Measurements from ENCODE around the gene DAGLA.

The DAGLA gene

DNA sequence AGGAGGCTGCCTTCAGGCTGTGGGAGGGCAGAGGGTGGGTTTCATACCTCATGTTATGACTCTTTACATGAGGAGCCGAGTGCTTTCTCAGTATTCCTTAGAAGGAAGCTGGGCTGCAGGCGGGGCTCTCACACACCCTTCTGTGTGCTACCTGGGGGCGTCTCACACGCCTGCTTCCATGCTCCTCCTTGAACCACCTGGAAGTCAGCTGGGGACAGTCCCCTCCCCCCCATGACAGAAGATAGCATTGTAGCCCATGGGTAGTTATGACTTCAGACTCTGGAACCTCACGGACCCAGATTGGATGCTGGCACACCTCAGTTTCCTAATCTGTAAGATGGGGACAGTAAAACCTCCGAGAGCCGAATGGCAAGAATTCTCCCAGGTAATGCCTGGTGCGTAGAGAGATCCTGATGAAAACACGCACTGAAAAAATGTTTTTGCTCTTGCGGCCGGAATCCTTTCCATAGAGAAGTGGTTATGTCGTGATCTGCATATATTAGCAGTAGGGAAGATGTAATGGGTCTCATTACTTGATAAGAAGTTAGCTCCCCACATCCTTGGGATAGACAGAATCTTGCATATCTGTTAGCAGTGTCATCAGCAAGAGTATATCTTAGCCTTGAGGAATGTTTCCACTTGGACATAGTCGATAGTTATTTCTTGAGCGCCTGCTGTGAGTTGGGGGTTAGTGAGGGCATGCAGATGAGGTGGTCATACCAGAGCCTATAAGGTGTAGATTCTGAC, 4.9 kb downstream of the DAGLA start:
- H3K4me2 ChIP-seq (ENCODE audit: insufficient read depth, low read length, poor library complexity, severe bottlenecking), result no peak overlapping the region
- H4K8ac ChIP-seq (ENCODE audit: low read depth, low read length), result no peak overlapping the region
- H2BK12ac ChIP-seq (ENCODE audit: low read length), result no peak overlapping the region
- H3K18ac ChIP-seq (ENCODE audit: low read length), result no peak overlapping the region
- H3K36me3 ChIP-seq (replicated peaks in 1 of 2; ENCODE audit: control insufficient read depth in 2 of 2, insufficient read depth in 2 of 2, low read length in 2 of 2), result no peaks in the 10 kb centered on the region
- H3K4ac ChIP-seq (ENCODE audit: low read length), result no peak overlapping the region
- H3K9me3 ChIP-seq (replicated peaks in 1 of 2; ENCODE audit: control insufficient read depth in 2 of 2, insufficient read depth in 1 of 2, low read depth in 1 of 2, low read length in 2 of 2), result peaks cover 0 to 1% of the 10 kb centered on the region in 2 donors
- H3K27ac ChIP-seq (replicated peaks; ENCODE audit: low read length), result no peak overlapping the region
- no CpG with 5 or more reads among the region's 14 CpGs for WGBS, 2 donors (ENCODE audit: extremely low coverage in 2 of 2, insufficient read length in 2 of 2, insufficient replicate concordance in 1 of 2)
- no peak overlapping the region for H3K23ac ChIP-seq (ENCODE audit: low read depth, low read length, poor library complexity)
- no peaks in the 10 kb centered on the region for H3K79me1 ChIP-seq (ENCODE audit: low read depth, low read length)
- H2AK5ac ChIP-seq (ENCODE audit: low read depth, low read length), result no peak overlapping the region
- H3K4me1 ChIP-seq (ENCODE audit: control insufficient read depth in 2 of 2, insufficient read depth in 1 of 2, low read depth in 1 of 2, low read length in 2 of 2), result peaks cover 8 to 9% of the 10 kb centered on the region in 2 donors
- no peak overlapping the region for H3K14ac ChIP-seq (ENCODE audit: low read length)
- H4K91ac ChIP-seq (ENCODE audit: low read depth, low read length, poor library complexity), result no peak overlapping the region
- no peak overlapping the region for H2BK120ac ChIP-seq (ENCODE audit: low read depth, low read length)
- no peak for DNase-seq (ENCODE audit: low spot score)
- H2BK15ac ChIP-seq (ENCODE audit: low read length), result no peak overlapping the region
- no peak overlapping the region for H2AFZ ChIP-seq (ENCODE audit: low read length)
- no peak overlapping the region for H3K4me3 ChIP-seq (ENCODE audit: low read length in 2 of 2)
- H3K9ac ChIP-seq (ENCODE audit: low read depth, low read length, poor library complexity), result no peak overlapping the region
- peaks cover 0 to 19% (median 6%) of the 10 kb centered on the region in 3 experiments for H3K27me3 ChIP-seq (ENCODE audit: control insufficient read depth in 3 of 3, insufficient read depth in 3 of 3, low read depth in 1 of 3, low read length in 3 of 3)
- no peak overlapping the region for H2BK5ac ChIP-seq (ENCODE audit: low read length)

GRCh38 chr11:61685617-61685967, 5.4 kb downstream of the DAGLA start:
- Histone ChIP-seq H3K9ac (ENCODE audit: low read depth, low read length, poor library complexity) (no peak overlapping the region), H3K27me3 (ENCODE audit: control insufficient read depth in 3 of 3, insufficient read depth in 3 of 3, low read depth in 1 of 3, low read length in 3 of 3) (peaks cover 0 to 19% (median 5%) of the 10 kb centered on the region in 3 experiments), H3K9me3 (replicated peaks in 1 of 2; ENCODE audit: control insufficient read depth in 2 of 2, insufficient read depth in 1 of 2, low read depth in 1 of 2, low read length in 2 of 2) (peaks cover 0 to 1% of the 10 kb centered on the region in 2 donors), H3K36me3 (replicated peaks in 1 of 2; ENCODE audit: control insufficient read depth in 2 of 2, insufficient read depth in 2 of 2, low read length in 2 of 2) (no peaks in the 10 kb centered on the region), H2AK5ac (ENCODE audit: low read depth, low read length) (no peak overlapping the region), H4K91ac (ENCODE audit: low read depth, low read length, poor library complexity) (no peak overlapping the region), H3K27ac (replicated peaks; ENCODE audit: low read length) (no peak overlapping the region), H2BK120ac (ENCODE audit: low read depth, low read length) (no peak overlapping the region), H4K8ac (ENCODE audit: low read depth, low read length) (no peak overlapping the region), H3K79me1 (ENCODE audit: low read depth, low read length) (no peaks in the 10 kb centered on the region), H2BK15ac (ENCODE audit: low read length) (no peak overlapping the region), H3K4me2 (ENCODE audit: insufficient read depth, low read length, poor library complexity, severe bottlenecking) (no peak overlapping the region), H3K4me1 (ENCODE audit: control insufficient read depth in 2 of 2, insufficient read depth in 1 of 2, low read depth in 1 of 2, low read length in 2 of 2) (peaks cover 7 to 10% of the 10 kb centered on the region in 2 donors), H3K4ac (ENCODE audit: low read length) (no peak overlapping the region), H3K18ac (ENCODE audit: low read length) (no peak overlapping the region), H2AFZ (ENCODE audit: low read length) (no peak overlapping the region), H3K4me3 (ENCODE audit: low read length in 2 of 2) (no peak overlapping the region), H3K23ac (ENCODE audit: low read depth, low read length, poor library complexity) (no peak overlapping the region), H3K14ac (ENCODE audit: low read length) (no peak overlapping the region), H2BK5ac (ENCODE audit: low read length) (no peak overlapping the region), H2BK12ac (ENCODE audit: low read length) (no peak overlapping the region)
- no peak for DNase-seq (ENCODE audit: low spot score)
- no CpG with 5 or more reads among the region's 9 CpGs for WGBS, 2 donors (ENCODE audit: extremely low coverage in 2 of 2, insufficient read length in 2 of 2, insufficient replicate concordance in 1 of 2)

DNA sequence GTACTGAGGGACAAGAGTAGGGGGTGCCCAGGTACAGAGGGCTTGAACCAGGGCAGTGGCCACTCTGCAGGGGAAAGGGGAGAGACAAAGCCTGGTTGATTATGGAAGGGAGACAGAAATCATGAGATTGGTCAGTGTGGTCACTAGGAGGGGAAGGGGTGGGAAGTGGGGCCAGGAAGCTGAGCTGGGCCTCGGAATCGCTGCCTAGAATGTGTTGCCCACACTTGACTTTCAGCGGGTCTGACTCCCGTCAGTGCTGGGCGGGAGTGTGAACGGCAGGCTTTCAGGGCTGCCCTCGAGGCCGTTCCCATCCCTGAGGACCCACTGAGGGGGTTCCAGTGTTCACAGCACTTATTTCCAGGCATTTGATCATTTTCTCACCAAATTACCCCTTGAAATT, 5.9 kb downstream of the DAGLA start:
- Histone ChIP-seq H3K18ac (ENCODE audit: low read length) (peak overlapping the region; percentile 29), H4K91ac (ENCODE audit: low read depth, low read length, poor library complexity) (no peak overlapping the region), H4K8ac (ENCODE audit: low read depth, low read length) (no peak overlapping the region), H2BK5ac (ENCODE audit: low read length) (no peak overlapping the region), H3K4me2 (ENCODE audit: insufficient read depth, low read length, poor library complexity, severe bottlenecking) (no peak overlapping the region), H2BK15ac (ENCODE audit: low read length) (no peak overlapping the region), H3K27me3 (ENCODE audit: control insufficient read depth in 3 of 3, insufficient read depth in 3 of 3, low read depth in 1 of 3, low read length in 3 of 3) (peaks cover 0 to 14% (median under 1%) of the 10 kb centered on the region in 3 experiments), H3K9ac (ENCODE audit: low read depth, low read length, poor library complexity) (peak overlapping the region; percentile 6), H2BK12ac (ENCODE audit: low read length) (no peak overlapping the region), H3K23ac (ENCODE audit: low read depth, low read length, poor library complexity) (no peak overlapping the region), H2BK120ac (ENCODE audit: low read depth, low read length) (no peak overlapping the region), H3K36me3 (replicated peaks in 1 of 2; ENCODE audit: control insufficient read depth in 2 of 2, insufficient read depth in 2 of 2, low read length in 2 of 2) (no peaks in the 10 kb centered on the region), H3K4me1 (ENCODE audit: control insufficient read depth in 2 of 2, insufficient read depth in 1 of 2, low read depth in 1 of 2, low read length in 2 of 2) (peaks cover 8 to 12% of the 10 kb centered on the region in 2 donors), H3K79me1 (ENCODE audit: low read depth, low read length) (no peaks in the 10 kb centered on the region), H2AFZ (ENCODE audit: low read length) (no peak overlapping the region), H3K4me3 (ENCODE audit: low read length in 2 of 2) (no peak overlapping the region), H2AK5ac (ENCODE audit: low read depth, low read length) (no peak overlapping the region), H3K14ac (ENCODE audit: low read length) (no peak overlapping the region), H3K27ac (replicated peaks; ENCODE audit: low read length) (no peak overlapping the region), H3K9me3 (replicated peaks in 1 of 2; ENCODE audit: control insufficient read depth in 2 of 2, insufficient read depth in 1 of 2, low read depth in 1 of 2, low read length in 2 of 2) (no peaks in the 10 kb centered on the region), H3K4ac (ENCODE audit: low read length) (no peak overlapping the region)
- no CpG with 5 or more reads among the region's 8 CpGs for WGBS, 2 donors (ENCODE audit: extremely low coverage in 2 of 2, insufficient read length in 2 of 2, insufficient replicate concordance in 1 of 2)
- DNase-seq (ENCODE audit: low spot score), result no peak

GRCh38 chr11:61686469-61686868, 6.3 kb downstream of the DAGLA start:
- DNase-seq (ENCODE audit: low spot score), result no peak
- Histone ChIP-seq H3K79me1 (ENCODE audit: low read depth, low read length) (no peaks in the 10 kb centered on the region), H3K9ac (ENCODE audit: low read depth, low read length, poor library complexity) (no peak overlapping the region), H3K27me3 (ENCODE audit: control insufficient read depth in 3 of 3, insufficient read depth in 3 of 3, low read depth in 1 of 3, low read length in 3 of 3) (peaks cover 0 to 10% (median 0%) of the 10 kb centered on the region in 3 experiments), H2BK15ac (ENCODE audit: low read length) (no peak overlapping the region), H3K18ac (ENCODE audit: low read length) (no peak overlapping the region), H3K14ac (ENCODE audit: low read length) (no peak overlapping the region), H3K36me3 (replicated peaks in 1 of 2; ENCODE audit: control insufficient read depth in 2 of 2, insufficient read depth in 2 of 2, low read length in 2 of 2) (no peaks in the 10 kb centered on the region), H3K4me2 (ENCODE audit: insufficient read depth, low read length, poor library complexity, severe bottlenecking) (no peak overlapping the region), H2BK120ac (ENCODE audit: low read depth, low read length) (no peak overlapping the region), H3K23ac (ENCODE audit: low read depth, low read length, poor library complexity) (no peak overlapping the region), H2AFZ (ENCODE audit: low read length) (no peak overlapping the region), H2AK5ac (ENCODE audit: low read depth, low read length) (no peak overlapping the region), H3K4me3 (ENCODE audit: low read length in 2 of 2) (no peak overlapping the region), H4K8ac (ENCODE audit: low read depth, low read length) (no peak overlapping the region), H2BK5ac (ENCODE audit: low read length) (no peak overlapping the region), H3K27ac (replicated peaks; ENCODE audit: low read length) (no peak overlapping the region), H3K9me3 (replicated peaks in 1 of 2; ENCODE audit: control insufficient read depth in 2 of 2, insufficient read depth in 1 of 2, low read depth in 1 of 2, low read length in 2 of 2) (no peaks in the 10 kb centered on the region), H2BK12ac (ENCODE audit: low read length) (no peak overlapping the region), H3K4me1 (ENCODE audit: control insufficient read depth in 2 of 2, insufficient read depth in 1 of 2, low read depth in 1 of 2, low read length in 2 of 2) (peaks cover 10 to 15% of the 10 kb centered on the region in 2 donors), H3K4ac (ENCODE audit: low read length) (no peak overlapping the region), H4K91ac (ENCODE audit: low read depth, low read length, poor library complexity) (no peak overlapping the region)
- no CpG with 5 or more reads among the region's 8 CpGs for WGBS, 2 donors (ENCODE audit: extremely low coverage in 2 of 2, insufficient read length in 2 of 2, insufficient replicate concordance in 1 of 2)

Data from neuronal stem cell (in vitro differentiated cells).